ENCODE measurements around the gene CD160.

GRCh38 chr1:145719230-145720079, at the start of gene CD160:
- TF ChIP-seq EZH2 (IDR thresholded peaks at IDR 0.05; ENCODE audit: insufficient read depth, poor library complexity, severe bottlenecking): no peak
- no peak for TF ChIP-seq EZH2phosphoT487 (IDR thresholded peaks at IDR 0.05; ENCODE audit: insufficient read depth, low read depth)

Data from GM23248 (cell line).